Cardiac fibroblast (primary cell): ENCODE data around the gene NRSN2.

Source experiments
- DNase-seq, 2 donors: peaks; one replicate each; pipeline versions ENCODE4 v3.0.0 to v3.0.0-alpha.2; 2010; ENCODE audit warnings: low read depth in 2 of 2
- H3K4me3 ChIP-seq, 2 donors: replicated peaks in 1 of 2; 1 replicate in 1 of 2; 2 replicates in 1 of 2; pipeline ENCODE4 v1.5.1; 2011; ENCODE audit warnings: low read depth in 2 of 2, low read length in 2 of 2, mild to moderate bottlenecking in 2 of 2, moderate library complexity in 1 of 2
- TF ChIP-seq, protein P1 (sequence below): IDR thresholded peaks from one replicate; pipeline ENCODE4 v1.5.1; 2011; ENCODE audit warnings: low read depth, mild to moderate bottlenecking, low read length, inconsistent platforms

NRSN2 gene

GRCh38 chr20:358891-359555, 12.1 kb downstream of the NRSN2 start:
- H3K4me3 ChIP-seq = no peak overlapping the region
- DNase-seq = peak in 1 of 2 donors; percentile 31
- TF ChIP-seq, protein P1, sequence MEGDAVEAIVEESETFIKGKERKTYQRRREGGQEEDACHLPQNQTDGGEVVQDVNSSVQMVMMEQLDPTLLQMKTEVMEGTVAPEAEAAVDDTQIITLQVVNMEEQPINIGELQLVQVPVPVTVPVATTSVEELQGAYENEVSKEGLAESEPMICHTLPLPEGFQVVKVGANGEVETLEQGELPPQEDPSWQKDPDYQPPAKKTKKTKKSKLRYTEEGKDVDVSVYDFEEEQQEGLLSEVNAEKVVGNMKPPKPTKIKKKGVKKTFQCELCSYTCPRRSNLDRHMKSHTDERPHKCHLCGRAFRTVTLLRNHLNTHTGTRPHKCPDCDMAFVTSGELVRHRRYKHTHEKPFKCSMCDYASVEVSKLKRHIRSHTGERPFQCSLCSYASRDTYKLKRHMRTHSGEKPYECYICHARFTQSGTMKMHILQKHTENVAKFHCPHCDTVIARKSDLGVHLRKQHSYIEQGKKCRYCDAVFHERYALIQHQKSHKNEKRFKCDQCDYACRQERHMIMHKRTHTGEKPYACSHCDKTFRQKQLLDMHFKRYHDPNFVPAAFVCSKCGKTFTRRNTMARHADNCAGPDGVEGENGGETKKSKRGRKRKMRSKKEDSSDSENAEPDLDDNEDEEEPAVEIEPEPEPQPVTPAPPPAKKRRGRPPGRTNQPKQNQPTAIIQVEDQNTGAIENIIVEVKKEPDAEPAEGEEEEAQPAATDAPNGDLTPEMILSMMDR = no peak

DNA sequence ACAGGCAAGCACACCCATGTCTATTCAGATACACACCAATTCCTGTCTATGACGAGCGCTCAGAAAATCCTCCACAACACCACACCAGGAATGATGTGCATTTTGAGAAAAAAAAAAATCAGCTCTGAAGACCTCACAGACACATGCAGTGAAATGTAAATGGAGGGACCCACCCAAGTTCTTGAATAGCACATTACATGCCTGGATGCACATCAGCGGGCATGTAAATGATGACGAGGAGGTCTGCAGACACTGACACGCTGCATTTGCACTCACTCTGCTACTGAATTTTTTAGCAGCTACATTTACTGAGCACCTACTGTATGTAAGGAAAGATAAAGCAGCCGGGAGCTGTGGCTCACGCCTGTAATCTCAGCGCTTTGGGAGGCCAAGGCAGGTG, 14.7 kb downstream of the NRSN2 start:
- TF ChIP-seq, protein P1 = no peak
- DNase-seq = no peak
- no peak overlapping the region for H3K4me3 ChIP-seq

DNA sequence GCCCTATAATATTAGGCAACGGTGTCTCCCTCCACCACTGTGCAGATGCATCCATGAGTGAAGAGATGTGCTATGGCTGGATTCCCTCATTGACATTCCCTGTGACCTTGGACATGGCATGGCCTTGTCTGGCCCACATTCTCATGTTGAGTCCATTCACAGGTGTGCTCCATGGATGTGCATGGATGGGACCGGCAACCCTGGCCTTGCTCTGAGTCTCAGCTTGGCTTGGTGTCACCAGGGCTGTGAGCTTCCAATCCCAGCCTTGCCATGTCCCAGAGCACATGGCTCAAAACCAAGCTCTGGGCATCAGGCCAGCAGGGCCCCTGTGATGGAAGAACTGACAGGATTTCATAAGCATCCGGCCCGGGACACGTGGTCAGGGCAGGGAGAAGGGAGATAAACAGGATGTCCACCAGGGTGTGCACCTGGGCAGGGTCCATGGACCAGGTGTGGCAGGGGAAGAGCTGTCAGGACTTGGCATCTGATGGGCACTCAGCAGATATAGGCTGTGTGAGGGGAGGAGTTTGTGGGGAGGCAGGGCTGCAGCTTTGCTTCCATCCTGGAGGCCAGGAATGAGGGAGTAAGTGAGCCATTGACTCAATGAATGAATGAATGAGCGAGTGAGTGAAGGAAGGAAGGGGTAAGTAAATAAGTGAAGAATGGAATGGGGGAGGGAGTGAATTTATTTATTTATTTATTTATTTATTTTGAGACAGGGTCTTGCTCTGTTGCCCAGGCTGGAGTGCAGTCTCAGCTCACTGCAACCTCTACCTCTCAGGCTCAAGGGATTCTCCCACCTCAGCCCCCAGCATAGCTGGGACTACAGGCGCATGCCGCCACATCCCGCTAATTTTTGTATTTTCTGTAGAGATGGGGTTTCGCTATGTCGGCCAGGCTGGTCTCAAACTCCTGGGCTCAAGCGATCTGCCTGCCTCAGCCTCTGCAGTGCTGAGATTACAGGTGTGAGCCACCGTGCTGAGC, 15.7 kb downstream of the NRSN2 start:
- TF ChIP-seq, protein P1 = peak; percentile 56
- H3K4me3 ChIP-seq = no peak overlapping the region
- peak; percentile 92 to 95 for DNase-seq

DNA sequence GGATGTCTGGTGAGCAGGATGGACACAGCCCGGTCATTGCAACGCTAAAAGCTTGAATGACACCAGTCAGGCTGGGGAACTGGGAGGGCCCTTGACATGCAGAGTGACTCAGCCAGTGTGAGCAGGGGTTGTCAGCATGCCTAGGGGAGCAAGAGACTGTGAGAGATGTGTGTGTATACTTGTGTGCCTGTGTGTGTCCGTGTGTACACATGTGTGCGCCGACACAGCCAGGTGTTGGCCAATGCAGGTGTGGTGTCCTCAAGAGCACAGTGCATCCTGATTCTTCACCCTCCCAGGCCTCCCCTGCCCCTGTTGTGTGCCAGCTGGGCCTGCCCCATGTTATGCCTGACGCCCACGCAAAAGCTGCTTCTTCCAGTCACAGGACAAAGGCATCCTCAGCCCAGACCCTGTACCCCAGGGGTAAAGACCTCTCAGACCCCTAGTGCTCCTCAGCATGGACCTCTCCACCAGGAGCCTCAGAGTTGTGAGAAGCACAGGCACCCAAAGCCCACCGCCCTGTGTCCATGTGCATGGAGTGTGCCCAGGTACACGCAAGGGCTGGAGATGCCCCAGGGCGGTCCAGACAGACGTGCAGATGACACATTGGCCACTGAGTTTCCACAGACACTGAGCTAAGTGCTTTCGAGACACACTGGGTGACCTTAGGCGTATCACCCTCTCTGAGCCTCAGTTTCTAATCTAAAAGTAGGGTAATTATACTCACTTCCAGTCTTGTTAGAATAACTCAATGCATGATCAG, 16.6 kb downstream of the NRSN2 start:
- H3K4me3 ChIP-seq = no peak overlapping the region
- DNase-seq = no peak
- TF ChIP-seq, protein P1 = no peak

DNA sequence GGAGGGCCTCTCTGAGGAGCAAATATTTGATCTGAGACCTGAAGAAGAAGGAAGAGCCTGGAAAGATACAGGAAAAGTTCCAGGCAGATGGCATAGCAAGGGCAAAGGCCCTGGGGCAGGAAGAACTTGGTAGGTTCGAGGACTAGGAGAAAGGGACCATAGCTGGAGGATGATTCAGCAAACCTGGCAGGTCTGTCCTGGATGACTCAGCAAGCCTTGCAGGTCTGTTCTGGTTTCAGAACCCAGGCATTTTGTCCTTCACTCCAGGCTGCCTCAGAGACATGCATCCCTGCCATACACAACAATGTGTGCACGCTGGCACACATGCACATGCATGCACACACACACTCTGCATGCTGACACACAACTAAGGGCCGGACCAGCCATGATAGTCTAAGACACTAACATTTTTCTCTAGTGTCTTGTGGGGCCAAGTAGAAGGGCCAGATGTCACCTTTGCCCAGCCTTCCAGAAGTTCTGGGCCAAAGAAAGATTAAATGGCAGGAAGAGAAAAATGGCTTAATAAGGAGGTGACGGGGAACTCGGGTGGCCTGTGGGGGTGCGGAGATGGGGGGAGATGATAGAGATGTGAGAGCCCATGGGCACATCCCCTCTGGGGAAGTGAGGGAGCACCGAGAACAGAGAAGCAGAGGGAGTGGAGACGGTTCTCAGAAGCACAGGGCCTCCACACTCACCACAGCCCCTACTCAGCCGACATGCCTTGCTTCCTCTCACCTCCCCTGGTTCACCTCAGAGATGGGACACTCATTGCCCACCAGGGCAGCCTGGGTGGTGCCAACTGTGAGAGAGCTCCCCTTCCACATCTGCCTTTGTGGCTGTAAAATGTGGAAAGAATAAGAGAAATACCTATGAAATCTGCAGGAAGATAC, 18.2 kb downstream of the NRSN2 start:
- DNase-seq = peak; percentile 29 to 58
- H3K4me3 ChIP-seq = no peak overlapping the region
- TF ChIP-seq, protein P1 = no peak
